Placental epithelial cell (primary cell): ENCODE data around the gene MTPN. TPM values are rescaled to one million over a fixed set of nuclear protein-coding genes. Genes with fewer than 3 reads are reported as not detected.

Experiments
- small RNA-seq: library from RNA; depleted of rRNA; stranded (forward); fragments of <200 nt; gene quantifications from one replicate; pipeline ENCODE3, GENCODE V24; 2012
- total RNA-seq: library from RNA; depleted of rRNA; stranded (reverse); fragments of >200 nt; gene quantifications from 2 replicates; pipeline ENCODE4 v1.2.3, GENCODE V29; 2012

Gene MTPN, protein sequence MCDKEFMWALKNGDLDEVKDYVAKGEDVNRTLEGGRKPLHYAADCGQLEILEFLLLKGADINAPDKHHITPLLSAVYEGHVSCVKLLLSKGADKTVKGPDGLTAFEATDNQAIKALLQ
- total RNA-seq = 74.6 and 92.4 TPM in 2 replicates

DNA sequence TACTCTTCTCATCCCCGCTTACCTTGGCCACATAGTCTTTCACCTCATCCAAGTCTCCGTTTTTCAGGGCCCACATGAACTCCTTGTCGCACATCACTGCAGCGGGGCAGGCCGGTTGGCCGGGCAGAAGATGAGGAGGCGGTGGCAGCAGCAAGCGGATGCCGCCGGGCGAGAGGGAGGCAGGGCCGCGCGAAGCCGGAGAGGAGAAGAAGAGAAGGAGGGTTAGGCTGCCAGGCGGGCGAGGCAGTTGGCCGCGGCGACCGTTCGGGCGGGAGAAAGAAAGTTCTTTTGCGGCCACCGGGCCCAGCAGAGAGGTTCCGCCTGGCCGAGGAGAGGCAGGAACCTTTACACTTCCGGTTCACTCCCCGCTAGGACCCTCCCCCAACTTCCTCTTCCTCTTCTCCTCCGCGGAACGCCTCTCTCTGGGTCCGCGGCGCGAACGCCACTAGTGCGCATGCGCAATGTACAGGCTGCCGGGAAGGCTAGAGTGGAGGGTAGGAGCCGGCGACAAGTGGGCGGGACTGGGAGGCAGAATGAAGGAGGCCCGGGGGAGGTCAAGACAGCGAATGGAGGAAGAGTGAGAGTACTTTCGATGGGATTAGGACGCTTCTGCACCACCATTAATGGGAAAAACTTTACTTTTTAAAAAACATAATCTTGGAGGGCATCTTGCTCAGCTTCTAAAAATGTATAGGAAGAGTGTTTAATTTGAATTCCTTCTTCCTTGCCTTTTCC is at the start of gene MTPN:
Gene MTPN, minus strand, starts transcription at position 353 of the 735 bp plus-strand sequence. Its CDS starts 259 bp downstream, at position 94.

Small RNA genes lying within 50 kb of the gene (small RNA-seq; reads per million reads assigned to genes)
- gene RNU6-223P = not detected

Other genes with a start within 250 kb of the MTPN start
- gene SLC13A4, start 249.2 kb downstream of the MTPN start, total RNA-seq = not detected in 2 replicates
- gene FAM180A, start 228.5 kb downstream of the MTPN start, total RNA-seq = 0.79 and 2.1 TPM in 2 replicates